Tongue (tissue), 2 donors: ENCODE measurements around the gene POU2F1. TPM values are rescaled to one million over a fixed set of nuclear protein-coding genes. Genes with fewer than 3 reads are reported as not detected.
"Not testable (repeated sequence)": the region's sequence is repeated elsewhere in the genome, so short reads cannot be mapped to it uniquely, and the experiment has no call there.

Experiments used
- DNase-seq: peaks from one replicate; pipeline ENCODE4 v3.0.0-alpha.2; 2015
- total RNA-seq: library from RNA; depleted of rRNA; stranded (reverse); fragments of >200 nt; gene quantifications from one replicate; pipeline ENCODE4 v1.2.3, GENCODE V29; 2014

POU2F1 gene
- total RNA-seq, 1 donor from 2014 or later, result 17.4 TPM

- DNase-seq, result no peak
Measured at GRCh38 chr1:167231873-167232450, 11.3 kb downstream of the POU2F1 start.

DNA sequence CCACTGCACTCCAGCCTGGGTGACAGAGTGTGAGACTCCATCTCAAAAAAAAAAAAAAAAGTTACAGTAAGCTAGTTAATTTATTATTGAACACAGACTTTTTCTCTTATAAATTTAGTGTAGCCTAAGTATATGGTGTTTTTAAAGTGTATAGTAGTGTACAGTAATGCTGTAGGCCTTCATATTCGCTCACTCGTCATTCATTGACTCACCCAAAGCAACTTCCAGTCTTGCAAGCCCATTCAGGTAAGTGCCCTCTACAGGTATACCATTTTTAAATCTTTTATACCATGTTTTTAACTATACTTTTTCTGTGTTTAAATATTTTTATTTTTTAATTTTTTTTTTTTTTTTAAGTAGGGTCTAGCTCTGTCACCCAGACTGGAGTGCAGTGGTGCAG lies 12.1 kb downstream of the POU2F1 start:
- no peak for DNase-seq

DNA sequence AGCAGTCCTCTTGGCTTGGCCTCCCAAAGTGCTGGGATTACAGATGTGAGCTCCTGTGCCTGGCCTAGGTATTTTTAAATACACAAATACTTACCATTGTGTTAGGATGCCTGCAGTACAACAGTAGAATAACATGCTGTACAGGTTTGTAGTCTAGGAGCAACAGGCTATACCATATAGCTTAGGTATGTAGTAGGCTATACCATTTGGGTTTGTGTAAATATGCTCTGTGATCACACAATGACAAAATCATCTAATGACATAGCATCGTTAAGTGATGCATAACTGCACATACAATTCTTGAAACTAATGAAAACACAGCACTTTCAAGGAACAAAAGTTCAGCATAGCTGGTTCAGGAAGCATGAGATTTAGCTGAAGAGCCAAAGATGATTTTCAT lies 12.7 kb downstream of the POU2F1 start:
- DNase-seq, result peak; percentile 21

GRCh38 chr1:167237000-167237399 lies 16.3 kb downstream of the POU2F1 start:
- DNase-seq, result no peak

DNA sequence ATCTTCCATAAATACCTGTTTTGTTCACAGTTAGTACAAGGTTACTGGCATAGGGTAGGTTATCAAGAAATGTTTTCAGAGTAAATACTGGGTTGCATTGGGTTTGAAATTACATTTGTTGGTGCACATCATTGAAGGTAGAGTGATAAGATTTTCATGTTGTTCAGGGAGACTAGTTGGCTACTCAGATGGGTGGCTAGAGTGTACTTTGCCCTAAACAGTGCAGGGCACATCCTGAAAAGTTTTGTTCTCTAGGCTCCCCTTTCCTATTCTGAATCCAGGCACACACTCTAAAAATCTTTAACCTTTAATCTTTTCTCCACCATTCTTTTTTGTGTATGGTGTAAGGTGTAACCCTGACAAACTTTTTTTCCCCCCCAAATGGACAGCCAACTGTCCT lies 18.0 kb downstream of the POU2F1 start:
- no peak for DNase-seq

GRCh38 chr1:167239257-167239656 lies 18.6 kb downstream of the POU2F1 start:
- DNase-seq, result no peak

GRCh38 chr1:167244244-167244643 lies 23.6 kb downstream of the POU2F1 start:
- DNase-seq, result no peak

DNA sequence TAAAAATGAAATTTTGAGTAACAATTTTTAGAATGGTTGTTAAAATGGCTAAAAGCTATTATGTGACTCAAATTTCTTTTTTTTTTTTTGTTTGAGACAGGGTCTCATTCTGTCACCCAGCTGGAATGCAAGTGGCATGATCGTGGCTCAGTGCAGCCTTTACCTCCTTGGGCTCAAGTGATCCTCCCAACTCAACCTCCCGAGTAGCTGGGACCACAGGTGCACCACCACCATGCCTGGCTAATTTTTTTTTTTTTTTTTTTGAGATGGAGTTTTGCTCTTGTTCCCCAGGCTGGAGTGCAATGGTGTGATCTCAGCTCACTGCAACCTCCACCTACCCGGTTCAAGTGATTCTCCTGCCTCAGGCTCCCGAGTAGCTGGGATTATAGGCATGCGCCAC lies 24.5 kb downstream of the POU2F1 start:
- not testable (repeated sequence) for DNase-seq

DNA sequence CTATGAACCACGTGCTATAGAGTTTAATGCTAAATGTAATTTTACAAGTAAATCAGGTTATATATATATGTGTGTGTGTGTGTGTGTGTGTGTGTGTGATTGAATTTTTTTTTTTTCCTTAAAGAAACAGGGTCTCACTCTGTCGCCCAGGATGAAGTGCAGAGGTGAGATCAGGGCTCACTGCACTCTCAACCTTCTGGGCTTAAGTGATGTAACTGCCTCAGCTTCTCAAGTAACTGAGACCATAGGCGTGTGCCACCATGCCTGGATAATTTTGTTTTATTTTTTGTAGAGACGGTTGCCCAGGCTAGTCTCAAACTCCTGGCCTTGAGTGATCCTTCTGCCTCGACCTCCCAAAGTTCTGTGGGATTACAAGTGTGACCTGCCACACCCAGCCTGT lies 26.3 kb downstream of the POU2F1 start:
- no peak for DNase-seq

GRCh38 chr1:167247754-167248153 lies 27.1 kb downstream of the POU2F1 start:
- DNase-seq, result no peak

GRCh38 chr1:167248707-167249642 lies 28.3 kb downstream of the POU2F1 start:
- no peak for DNase-seq

- DNase-seq, result no peak
Measured at GRCh38 chr1:167249702-167250101, 29.0 kb downstream of the POU2F1 start.

- DNase-seq, result no peak
Measured at GRCh38 chr1:167250482-167250881, 29.8 kb downstream of the POU2F1 start.

GRCh38 chr1:167251472-167251871 lies 30.8 kb downstream of the POU2F1 start:
- peak; percentile 16 for DNase-seq

- DNase-seq, result no peak
Measured at GRCh38 chr1:167252986-167253385, 32.3 kb downstream of the POU2F1 start.

- DNase-seq, result no peak
Measured at GRCh38 chr1:167258858-167259257, 38.2 kb downstream of the POU2F1 start.

GRCh38 chr1:167262836-167263235 lies 42.1 kb downstream of the POU2F1 start:
- no peak for DNase-seq

DNA sequence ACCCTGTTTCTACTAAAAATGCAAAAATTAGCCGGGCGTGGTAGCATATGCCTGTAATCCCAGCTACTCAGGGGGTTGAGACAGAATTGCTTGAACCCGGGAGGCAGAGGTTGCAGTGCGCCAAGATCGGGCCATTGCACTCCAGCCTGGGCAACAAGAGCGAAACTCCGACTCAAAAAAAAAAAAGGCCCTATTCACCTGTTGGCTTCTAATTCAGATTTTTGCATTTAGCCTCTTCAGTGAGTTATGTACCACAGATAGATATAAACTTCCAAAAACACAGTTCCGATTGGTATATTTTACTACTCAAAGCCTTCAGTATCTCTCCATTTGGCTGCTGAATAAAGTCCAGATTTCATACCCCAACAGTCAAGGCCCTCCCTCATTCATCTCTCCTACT lies 42.7 kb downstream of the POU2F1 start:
- no peak for DNase-seq

- DNase-seq, result no peak
Measured at GRCh38 chr1:167263819-167264464, 43.3 kb downstream of the POU2F1 start.

GRCh38 chr1:167266965-167267364 lies 46.3 kb downstream of the POU2F1 start:
- no peak for DNase-seq

DNA sequence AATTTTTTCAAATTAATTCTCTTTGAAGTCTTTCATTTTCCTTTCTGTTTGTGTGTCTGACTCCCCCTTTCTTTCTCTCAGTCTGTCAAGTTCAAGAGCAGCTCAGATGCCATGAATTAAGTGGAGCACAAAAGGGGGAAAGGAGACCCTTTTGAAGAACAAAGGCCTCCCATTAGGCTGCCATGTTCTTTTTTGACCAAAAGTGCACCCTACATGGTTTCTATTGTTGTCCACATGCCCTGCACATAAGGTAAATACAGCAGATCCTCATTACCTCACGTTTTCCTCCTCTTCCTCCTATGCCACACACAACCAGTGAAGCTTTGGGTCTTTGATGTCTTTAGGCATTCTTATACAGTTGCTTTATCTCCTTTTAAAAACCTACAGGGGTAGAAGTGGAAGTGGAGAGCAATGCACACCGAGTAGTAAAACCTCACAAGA lies 47.7 kb downstream of the POU2F1 start:
- DNase-seq, result no peak

DNA sequence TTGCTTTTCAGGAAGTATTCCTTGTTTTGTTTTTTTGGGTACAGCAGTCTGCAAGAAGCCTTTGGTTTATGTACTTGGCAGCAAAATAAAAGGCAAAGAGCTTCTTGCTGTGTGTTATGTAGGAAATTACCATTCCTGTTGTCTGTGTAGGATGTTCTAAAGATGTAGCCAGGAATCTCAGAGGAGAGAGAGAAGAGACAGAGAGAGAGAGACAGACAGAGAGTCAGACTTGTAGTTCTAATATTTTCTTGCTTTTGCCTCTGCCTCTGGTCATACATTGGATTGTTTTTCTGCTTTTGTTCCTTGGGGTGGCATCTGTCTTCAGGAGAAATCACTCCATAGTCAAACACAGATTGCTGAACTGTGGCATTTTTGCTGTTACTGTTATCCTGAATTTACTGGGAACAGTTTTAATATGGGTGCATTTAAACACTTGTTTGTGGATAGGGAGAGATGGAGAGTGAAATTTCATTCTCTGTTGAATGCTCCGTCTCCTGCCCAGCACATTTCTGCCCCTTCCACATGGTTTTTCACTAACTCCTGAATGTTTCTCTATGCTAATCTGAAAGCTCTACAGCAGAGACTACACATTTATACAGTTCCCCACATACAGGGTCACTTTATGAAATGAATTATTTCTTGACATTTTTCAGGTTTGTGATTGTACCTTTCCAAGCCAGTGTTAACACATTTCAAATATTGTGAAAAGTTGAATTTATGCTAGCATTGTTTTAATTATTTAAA lies 49.8 kb downstream of the POU2F1 start:
- DNase-seq, result no peak
